AG04450 (cell line): ENCODE data around the gene DNAH6. TPM values are rescaled to one million over a fixed set of nuclear protein-coding genes. Genes with fewer than 3 reads are reported as not detected.

ENCODE experiments used
- CTCF ChIA-PET: fragments of 300-600, 350-600 bp; formaldehyde crosslinking; extraction: SDS; loops from one replicate; lab custom pipeline; 2022; ENCODE audit warnings: antibody characterized with exemption, inconsistent platforms; lab: Charles Lee
- POLR2A ChIA-PET: fragments of 350-600 bp; formaldehyde crosslinking; extraction: SDS; loops from one replicate; lab custom pipeline; 2021; ENCODE audit warnings: antibody characterized with exemption, inconsistent platforms; lab: Yijun Ruan, JAX
- DNase-seq: peaks from one replicate; pipeline ENCODE4 v3.0.0-alpha.2; 2011; ENCODE audit warnings: low read depth, low spot score
- H3K27ac ChIP-seq: one replicate; pipeline ENCODE4 v1.5.1; 2012; ENCODE audit warnings: low read depth, low read length, control low read depth
- H3K27me3 ChIP-seq: one replicate; pipeline ENCODE4 v1.6.0; 2012; ENCODE audit warnings: low read length; ENCODE audit not compliant: control insufficient read depth, insufficient read depth
- H3K4me3 ChIP-seq: 2 replicates; pipeline ENCODE4 v1.5.1; 2011; ENCODE audit warnings: mild to moderate bottlenecking, low read depth, low read length, control low read depth
- H3K9me3 ChIP-seq: 2 replicates; pipeline ENCODE4 v1.5.1; 2012; ENCODE audit warnings: low read length; ENCODE audit not compliant: control insufficient read depth, insufficient read depth
- CTCF ChIP-seq: IDR thresholded peaks from 2 replicates; pipeline ENCODE4 v1.5.1; 2011; ENCODE audit warnings: low read depth, low read length, control low read depth, inconsistent platforms
- polyA plus RNA-seq: library from polyadenylated mRNA; depleted of rRNA; stranded (reverse); fragments of >200 nt; gene quantifications from 2 replicates; pipeline ENCODE4 v1.2.3, GENCODE V29; 2011

The DNAH6 gene
- polyA plus RNA-seq, 1 experiment = 0.02 TPM

GRCh38 chr2:84846041-84846663, 329.9 kb downstream of the DNAH6 start:
- H3K4me3 ChIP-seq = no peak overlapping the region
- no peak for DNase-seq
- no peaks in the 10 kb centered on the region for H3K9me3 ChIP-seq
- peak overlapping the region; percentile 50 for H3K27ac ChIP-seq
- ChIA-PET CTCF (interaction anchor here (1.5 kb wide), 1 partner anchor 12 kb away, joined by 5 read pairs; no protein-coding TSS in a partner anchor), POLR2A (interaction anchor here (1.3 kb wide), 1 partner anchor 39 kb away, joined by 4 read pairs; no protein-coding TSS in a partner anchor)
- H3K27me3 ChIP-seq = no peaks in the 10 kb centered on the region
- TF ChIP-seq CTCF = no peak

- H3K9me3 ChIP-seq = no peaks in the 10 kb centered on the region
- H3K4me3 ChIP-seq = no peak overlapping the region
- ChIA-PET CTCF (interaction anchor here (1.5 kb wide), 1 partner anchor 11 kb away, joined by 5 read pairs; no protein-coding TSS in a partner anchor), POLR2A (interaction anchor here (1.3 kb wide), 1 partner anchor 40 kb away, joined by 4 read pairs; no protein-coding TSS in a partner anchor)
- H3K27ac ChIP-seq = peak overlapping the region; percentile 50
- TF ChIP-seq CTCF = no peak
- no peaks in the 10 kb centered on the region for H3K27me3 ChIP-seq
- no peak for DNase-seq
Observed at GRCh38 chr2:84846741-84847142, 330.4 kb downstream of the DNAH6 start.

- no peak for TF ChIP-seq CTCF
- DNase-seq = no peak
- Histone ChIP-seq H3K27me3 (no peaks in the 10 kb centered on the region), H3K4me3 (no peak overlapping the region), H3K9me3 (no peaks in the 10 kb centered on the region), H3K27ac (no peak overlapping the region)
- CTCF ChIA-PET = interaction anchor here (0.8 to 1.5 kb wide), 2 partner anchors 10 to 16 kb away, joined by 5 to 10 read pairs; no protein-coding TSS in a partner anchor
- POLR2A ChIA-PET = no interaction called here
Observed at GRCh38 chr2:84847326-84848050, 331.2 kb downstream of the DNAH6 start.

- Histone ChIP-seq H3K4me3 (no peak overlapping the region), H3K27me3 (no peaks in the 10 kb centered on the region), H3K27ac (no peak overlapping the region), H3K9me3 (no peaks in the 10 kb centered on the region; the same call in 1 of the 2 replicates)
- ChIA-PET POLR2A (interaction anchor here (0.8 to 2.1 kb wide), 3 partner anchors 11 to 42 kb away, joined by 3 to 11 read pairs (median 4); no protein-coding TSS in a partner anchor), CTCF (interaction anchor here (0.9 to 1.4 kb wide), 3 partner anchors 33 to 77 kb away, joined by 3 to 4 read pairs (median 3); no protein-coding TSS in a partner anchor)
- TF ChIP-seq CTCF = no peak
- no peak for DNase-seq
Observed at GRCh38 chr2:84849271-84849952, 333.1 kb downstream of the DNAH6 start.
